ENCODE measurements around the gene ARHGAP27.

DNA sequence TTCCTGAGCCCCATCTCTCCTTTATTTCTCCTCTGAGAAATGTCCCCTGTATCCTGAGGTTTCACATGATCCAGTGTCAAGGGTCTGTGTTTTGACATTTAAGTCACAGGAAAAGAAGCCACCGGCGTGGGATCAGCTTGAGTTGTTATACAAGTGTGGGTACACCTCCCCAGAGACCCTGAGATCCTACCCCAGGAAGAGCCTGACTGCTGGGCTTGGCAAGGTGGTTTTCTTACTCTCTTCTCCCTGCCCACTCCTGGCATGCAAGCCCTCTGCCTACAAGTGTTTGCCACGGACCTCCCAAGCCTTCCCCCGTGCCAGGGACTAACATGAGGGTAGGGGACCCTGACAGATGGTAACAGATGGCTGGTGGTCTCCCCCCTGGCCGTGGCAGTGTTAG is 2.8 kb upstream of the ARHGAP27 start:
- TF ChIP-seq CTCF (conservative IDR thresholded peaks at IDR 0.05 in 1 of 2, IDR thresholded peaks at IDR 0.05 in 1 of 2; ENCODE audit: low read depth in 1 of 2, low read length in 2 of 2) (no peak), EZH2 (IDR thresholded peaks at IDR 0.05; ENCODE audit: low read length, missing control alignments) (no peak)
